ENCODE data around the gene LARGE1. TPM values are rescaled to one million over a fixed set of nuclear protein-coding genes. Genes with fewer than 3 reads are reported as not detected.
"Not testable (repeated sequence)": the region's sequence is repeated elsewhere in the genome, so short reads cannot be mapped to it uniquely, and the experiment has no call there.

Gene LARGE1
- polyA plus RNA-seq, 3 donors, result 0.05 to 0.13 TPM; not detected in 1

DNA sequence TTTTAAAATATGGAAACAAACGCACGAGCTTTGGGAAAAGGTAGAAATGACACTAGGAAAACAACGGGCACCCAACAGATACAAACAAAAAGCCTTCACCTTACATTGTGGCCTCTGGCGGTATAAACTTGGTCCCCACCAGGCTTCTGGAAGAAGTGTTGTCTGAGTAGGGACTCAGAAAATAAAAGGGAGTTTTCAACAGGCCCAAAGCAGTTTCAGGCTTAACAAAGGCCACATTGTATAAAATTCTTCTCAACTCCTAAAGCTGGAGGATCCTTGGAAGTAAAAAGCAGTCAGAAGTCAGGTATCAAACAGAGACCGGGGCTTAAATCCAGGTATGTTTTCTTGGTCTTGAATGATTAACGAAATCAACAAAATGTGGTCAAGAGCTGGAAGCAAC, 61.0 kb downstream of the LARGE1 start:
- no peak overlapping the region for H3K27ac Mint-ChIP-seq
- intact Hi-C loops (cut with micrococcal nuclease), result no loop called here
- no peak overlapping the region for H3K4me3 ChIP-seq (replicated peaks in 1 of 3; ENCODE audit: low read depth in 2 of 3, low read length in 3 of 3)
- H3K9me3 Mint-ChIP-seq, result peaks cover 6 to 24% (median 8%) of the 10 kb centered on the region in 7 donors
- 87% methylated on average over 2 of the region's 6 CpGs for WGBS (ENCODE audit: insufficient coverage)
- TF ChIP-seq, protein P1, sequence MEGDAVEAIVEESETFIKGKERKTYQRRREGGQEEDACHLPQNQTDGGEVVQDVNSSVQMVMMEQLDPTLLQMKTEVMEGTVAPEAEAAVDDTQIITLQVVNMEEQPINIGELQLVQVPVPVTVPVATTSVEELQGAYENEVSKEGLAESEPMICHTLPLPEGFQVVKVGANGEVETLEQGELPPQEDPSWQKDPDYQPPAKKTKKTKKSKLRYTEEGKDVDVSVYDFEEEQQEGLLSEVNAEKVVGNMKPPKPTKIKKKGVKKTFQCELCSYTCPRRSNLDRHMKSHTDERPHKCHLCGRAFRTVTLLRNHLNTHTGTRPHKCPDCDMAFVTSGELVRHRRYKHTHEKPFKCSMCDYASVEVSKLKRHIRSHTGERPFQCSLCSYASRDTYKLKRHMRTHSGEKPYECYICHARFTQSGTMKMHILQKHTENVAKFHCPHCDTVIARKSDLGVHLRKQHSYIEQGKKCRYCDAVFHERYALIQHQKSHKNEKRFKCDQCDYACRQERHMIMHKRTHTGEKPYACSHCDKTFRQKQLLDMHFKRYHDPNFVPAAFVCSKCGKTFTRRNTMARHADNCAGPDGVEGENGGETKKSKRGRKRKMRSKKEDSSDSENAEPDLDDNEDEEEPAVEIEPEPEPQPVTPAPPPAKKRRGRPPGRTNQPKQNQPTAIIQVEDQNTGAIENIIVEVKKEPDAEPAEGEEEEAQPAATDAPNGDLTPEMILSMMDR (IDR thresholded peaks at IDR 0.05), result no peak
- H3K36me3 ChIP-seq (replicated peaks in 1 of 2; ENCODE audit: control insufficient read depth in 1 of 2, insufficient read depth in 2 of 2, low read length in 2 of 2), result no peaks in the 10 kb centered on the region
- H3K9ac ChIP-seq (ENCODE audit: insufficient read depth, low read length, poor library complexity, severe bottlenecking), result no peak overlapping the region
- no peaks in the 10 kb centered on the region for H3K79me2 ChIP-seq (ENCODE audit: insufficient read depth, low read length)
- no peaks in the 10 kb centered on the region for H4K20me1 ChIP-seq (ENCODE audit: insufficient read depth, low read length)
- H3K4me1 ChIP-seq (ENCODE audit: control insufficient read depth in 1 of 2, insufficient read depth in 2 of 2, low read length in 2 of 2), result no peaks in the 10 kb centered on the region
- H3K27ac ChIP-seq (ENCODE audit: low read depth in 1 of 2, low read length in 2 of 2), result no peak overlapping the region
- H3K27me3 ChIP-seq (ENCODE audit: control insufficient read depth in 2 of 2, insufficient read depth in 2 of 2, low read length in 2 of 2), result no peaks in the 10 kb centered on the region
- DNase-seq, result no peak
- no peak overlapping the region for H3K4me3 Mint-ChIP-seq
- no peak overlapping the region for H3K4me2 ChIP-seq (replicated peaks; ENCODE audit: extremely low read depth, low read length, poor library complexity, severe bottlenecking)
- H3K4me1 Mint-ChIP-seq, result no peaks in the 10 kb centered on the region
- no peak overlapping the region for H2AFZ ChIP-seq (ENCODE audit: insufficient read depth, low read depth, low read length, poor library complexity, severe bottlenecking)
- peaks cover 0 to 2% (median 0%) of the 10 kb centered on the region in 3 donors for H3K27me3 Mint-ChIP-seq (ENCODE audit: low read depth in 3 of 3)
- H3K9me3 ChIP-seq (replicated peaks in 1 of 2; ENCODE audit: control insufficient read depth in 1 of 2, insufficient read depth in 1 of 2, low read length in 2 of 2), result peaks cover 6% of the 10 kb centered on the region in 2 donors
- no peaks in the 10 kb centered on the region for H3K36me3 Mint-ChIP-seq

DNA sequence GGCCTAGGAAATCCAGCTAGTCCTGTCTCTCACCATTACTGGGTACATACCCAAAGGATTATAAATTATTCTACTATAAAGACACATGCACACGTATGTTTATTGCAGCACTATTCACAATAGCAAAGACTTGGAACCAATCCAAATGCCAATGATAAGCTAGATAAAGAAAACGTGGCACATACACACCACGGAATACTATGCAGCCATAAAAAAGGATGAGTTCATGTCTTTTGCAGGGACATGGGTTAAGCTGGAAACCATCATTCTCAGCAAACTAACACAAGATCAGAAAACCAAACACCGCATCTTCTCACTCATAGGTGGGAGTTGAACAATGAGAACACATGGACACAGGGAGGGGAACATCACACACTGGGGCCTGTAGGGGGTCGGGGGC, 61.6 kb downstream of the LARGE1 start:
- H3K9me3 ChIP-seq (replicated peaks in 1 of 2; ENCODE audit: control insufficient read depth in 1 of 2, insufficient read depth in 1 of 2, low read length in 2 of 2); H3K4me2 ChIP-seq (replicated peaks; ENCODE audit: extremely low read depth, low read length, poor library complexity, severe bottlenecking); intact Hi-C loops (cut with micrococcal nuclease); H3K27ac ChIP-seq (ENCODE audit: low read depth in 1 of 2, low read length in 2 of 2); H3K27ac Mint-ChIP-seq; H2AFZ ChIP-seq (ENCODE audit: insufficient read depth, low read depth, low read length, poor library complexity, severe bottlenecking); H3K36me3 Mint-ChIP-seq; H3K4me3 Mint-ChIP-seq; H3K79me2 ChIP-seq (ENCODE audit: insufficient read depth, low read length); H4K20me1 ChIP-seq (ENCODE audit: insufficient read depth, low read length); H3K27me3 Mint-ChIP-seq (ENCODE audit: low read depth in 3 of 3); H3K4me3 ChIP-seq (replicated peaks in 1 of 3; ENCODE audit: low read depth in 2 of 3, low read length in 3 of 3); H3K36me3 ChIP-seq (replicated peaks in 1 of 2; ENCODE audit: control insufficient read depth in 1 of 2, insufficient read depth in 2 of 2, low read length in 2 of 2); H3K27me3 ChIP-seq (ENCODE audit: control insufficient read depth in 2 of 2, insufficient read depth in 2 of 2, low read length in 2 of 2); H3K9ac ChIP-seq (ENCODE audit: insufficient read depth, low read length, poor library complexity, severe bottlenecking); H3K4me1 Mint-ChIP-seq; DNase-seq; H3K4me1 ChIP-seq (ENCODE audit: control insufficient read depth in 1 of 2, insufficient read depth in 2 of 2, low read length in 2 of 2): not testable (repeated sequence)
- WGBS (ENCODE audit: insufficient coverage), result no CpG with 5 or more reads among the region's 5 CpGs
- H3K9me3 Mint-ChIP-seq, result peaks cover 6 to 24% (median 8%) of the 10 kb centered on the region in 7 donors

DNA sequence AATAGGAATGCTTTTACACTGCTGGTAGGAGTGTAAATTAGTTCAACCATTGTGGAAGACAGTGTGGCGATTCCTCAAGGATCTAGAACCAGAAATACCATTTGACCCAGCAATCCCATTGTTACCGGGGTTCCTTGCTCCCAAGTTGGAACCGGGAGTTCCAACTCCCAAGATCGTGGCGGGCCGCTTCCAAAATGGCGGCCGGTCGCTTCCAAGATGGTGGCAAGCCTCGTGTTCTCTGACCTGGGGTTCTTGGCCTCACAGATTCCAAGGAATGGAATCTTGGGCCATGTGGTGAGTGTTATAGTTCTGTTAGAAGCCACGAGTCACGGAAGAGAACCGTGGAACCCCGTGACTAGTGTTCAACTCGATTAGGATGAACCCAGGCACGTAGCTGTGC, 62.5 kb downstream of the LARGE1 start:
- H3K36me3 ChIP-seq (replicated peaks in 1 of 2; ENCODE audit: control insufficient read depth in 1 of 2, insufficient read depth in 2 of 2, low read length in 2 of 2); H3K27me3 ChIP-seq (ENCODE audit: control insufficient read depth in 2 of 2, insufficient read depth in 2 of 2, low read length in 2 of 2); H2AFZ ChIP-seq (ENCODE audit: insufficient read depth, low read depth, low read length, poor library complexity, severe bottlenecking); H4K20me1 ChIP-seq (ENCODE audit: insufficient read depth, low read length); H3K27ac ChIP-seq (ENCODE audit: low read depth in 1 of 2, low read length in 2 of 2); H3K27ac Mint-ChIP-seq; H3K9me3 ChIP-seq (replicated peaks in 1 of 2; ENCODE audit: control insufficient read depth in 1 of 2, insufficient read depth in 1 of 2, low read length in 2 of 2); H3K4me3 ChIP-seq (replicated peaks in 1 of 3; ENCODE audit: low read depth in 2 of 3, low read length in 3 of 3); H3K4me2 ChIP-seq (replicated peaks; ENCODE audit: extremely low read depth, low read length, poor library complexity, severe bottlenecking); H3K36me3 Mint-ChIP-seq; H3K27me3 Mint-ChIP-seq (ENCODE audit: low read depth in 3 of 3); H3K9ac ChIP-seq (ENCODE audit: insufficient read depth, low read length, poor library complexity, severe bottlenecking); H3K4me3 Mint-ChIP-seq; intact Hi-C loops (cut with micrococcal nuclease); DNase-seq; H3K4me1 ChIP-seq (ENCODE audit: control insufficient read depth in 1 of 2, insufficient read depth in 2 of 2, low read length in 2 of 2); H3K79me2 ChIP-seq (ENCODE audit: insufficient read depth, low read length): not testable (repeated sequence)
- Mint-ChIP-seq H3K4me1 (peaks cover 11% of the 10 kb centered on the region), H3K9me3 (peaks cover 4 to 20% (median 8%) of the 10 kb centered on the region in 7 donors)
- WGBS (ENCODE audit: insufficient coverage), result 96% methylated on average over 8 of the region's 16 CpGs
